Measurements from ENCODE around the gene CHCHD6.

The CHCHD6 gene

DNA sequence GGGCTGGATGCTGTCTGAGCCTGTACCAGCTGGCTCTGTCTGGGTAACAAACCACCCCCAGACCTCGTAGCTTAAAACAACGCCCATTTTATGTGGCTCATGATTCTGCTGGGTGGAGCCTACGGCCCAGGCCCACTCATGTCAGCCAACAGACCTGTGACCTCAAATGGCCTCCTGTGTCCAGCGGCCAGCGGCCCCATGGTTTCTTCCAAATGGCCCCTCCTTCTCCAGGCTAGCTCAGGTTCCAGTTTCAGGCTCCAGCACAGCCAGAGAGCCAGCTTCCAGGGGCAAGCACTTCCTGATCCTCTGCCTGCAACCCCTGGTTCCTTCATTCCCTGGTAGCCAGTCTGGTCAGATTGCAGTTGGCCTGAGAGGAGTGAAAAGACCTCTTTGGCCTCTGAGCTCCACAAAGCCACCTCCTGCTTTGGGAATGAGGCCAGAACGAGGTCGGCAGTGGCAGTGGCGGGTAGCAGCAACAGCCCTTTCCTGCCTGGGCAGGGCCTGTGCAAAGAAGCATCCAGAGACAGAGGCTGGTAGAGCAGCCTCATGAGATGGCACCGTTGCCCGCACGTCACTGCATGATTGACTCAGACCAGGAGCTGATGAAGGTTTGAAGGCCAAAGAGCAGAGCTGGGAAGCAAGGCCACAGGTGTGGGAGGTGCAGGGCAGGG is 257.9 kb downstream of the CHCHD6 start:
- H3K4me3 ChIP-seq (ENCODE audit: control insufficient read depth, low read depth, low read length) = no peak overlapping the region
- DNase-seq (ENCODE audit: low read depth) = peak; percentile 87
- TF ChIP-seq, protein P1, sequence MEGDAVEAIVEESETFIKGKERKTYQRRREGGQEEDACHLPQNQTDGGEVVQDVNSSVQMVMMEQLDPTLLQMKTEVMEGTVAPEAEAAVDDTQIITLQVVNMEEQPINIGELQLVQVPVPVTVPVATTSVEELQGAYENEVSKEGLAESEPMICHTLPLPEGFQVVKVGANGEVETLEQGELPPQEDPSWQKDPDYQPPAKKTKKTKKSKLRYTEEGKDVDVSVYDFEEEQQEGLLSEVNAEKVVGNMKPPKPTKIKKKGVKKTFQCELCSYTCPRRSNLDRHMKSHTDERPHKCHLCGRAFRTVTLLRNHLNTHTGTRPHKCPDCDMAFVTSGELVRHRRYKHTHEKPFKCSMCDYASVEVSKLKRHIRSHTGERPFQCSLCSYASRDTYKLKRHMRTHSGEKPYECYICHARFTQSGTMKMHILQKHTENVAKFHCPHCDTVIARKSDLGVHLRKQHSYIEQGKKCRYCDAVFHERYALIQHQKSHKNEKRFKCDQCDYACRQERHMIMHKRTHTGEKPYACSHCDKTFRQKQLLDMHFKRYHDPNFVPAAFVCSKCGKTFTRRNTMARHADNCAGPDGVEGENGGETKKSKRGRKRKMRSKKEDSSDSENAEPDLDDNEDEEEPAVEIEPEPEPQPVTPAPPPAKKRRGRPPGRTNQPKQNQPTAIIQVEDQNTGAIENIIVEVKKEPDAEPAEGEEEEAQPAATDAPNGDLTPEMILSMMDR (conservative IDR thresholded peaks at IDR 0.05; ENCODE audit: control insufficient read depth, insufficient read depth, low read depth, low read length) = no peak

DNA sequence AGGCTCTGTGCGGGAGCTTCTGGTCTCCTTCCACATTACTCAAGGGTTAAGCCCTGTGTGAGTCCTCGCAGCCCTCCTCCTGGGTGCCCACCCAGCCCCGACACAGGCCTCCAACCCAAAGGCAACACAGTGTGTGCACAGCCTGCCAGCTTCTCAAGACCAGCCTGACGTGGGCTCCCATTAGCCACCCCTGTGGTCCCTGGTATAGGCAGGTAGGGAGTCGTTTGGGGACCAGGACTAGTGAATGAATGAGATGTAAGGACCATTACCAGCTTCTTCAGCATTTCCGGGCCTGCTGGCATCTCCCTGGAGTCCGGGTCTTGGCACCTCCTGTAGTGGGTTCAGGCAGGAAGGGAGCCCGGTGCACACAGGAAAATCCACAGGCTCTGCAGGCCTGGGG is 258.7 kb downstream of the CHCHD6 start:
- no peak for DNase-seq (ENCODE audit: low read depth)
- TF ChIP-seq, protein P1 (conservative IDR thresholded peaks at IDR 0.05; ENCODE audit: control insufficient read depth, insufficient read depth, low read depth, low read length) = no peak
- no peak overlapping the region for H3K4me3 ChIP-seq (ENCODE audit: control insufficient read depth, low read depth, low read length)

DNA sequence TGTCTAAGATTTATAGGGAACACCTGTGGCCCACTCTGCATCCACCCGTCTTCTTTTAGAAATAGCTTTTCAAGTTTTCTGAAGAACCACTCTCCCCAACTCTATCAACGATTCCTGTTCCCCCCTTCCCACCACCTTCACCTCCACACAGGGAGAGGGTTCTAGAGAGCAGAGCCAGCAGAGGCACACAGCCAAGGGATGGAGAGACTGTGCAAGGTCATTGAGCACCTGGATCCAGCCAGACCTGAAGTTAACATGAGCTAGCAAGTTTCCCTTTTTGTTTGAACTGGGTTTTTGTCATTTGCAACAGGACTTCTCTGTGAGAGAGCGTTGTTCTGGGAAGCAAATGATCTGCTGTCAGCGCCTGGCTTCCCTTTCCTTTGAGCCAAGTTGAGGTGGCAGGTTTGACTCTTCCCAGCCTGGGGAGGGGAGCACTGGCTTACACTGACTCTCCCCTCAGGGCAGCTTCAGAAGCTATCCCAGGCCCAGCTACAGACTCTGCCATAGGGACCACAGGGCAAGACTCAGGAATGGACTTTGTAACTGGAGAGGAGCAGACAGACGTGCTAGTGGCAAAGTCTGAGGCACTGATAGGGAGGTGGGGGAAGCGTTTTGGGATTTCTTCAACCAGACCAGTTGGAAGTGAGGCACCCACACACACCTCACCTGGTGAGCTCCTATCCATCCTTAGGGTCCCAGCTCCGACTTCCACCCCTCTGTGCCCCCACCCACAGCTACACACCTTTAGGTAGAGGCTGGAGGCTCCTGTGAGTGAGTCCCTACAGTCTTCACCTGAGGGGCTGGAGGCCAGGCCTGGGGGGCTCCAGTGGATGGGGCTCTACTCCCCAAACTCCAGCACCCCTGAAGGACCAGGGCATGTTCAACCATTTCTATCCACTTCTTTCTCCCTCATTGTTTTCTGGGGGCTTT is 259.5 kb downstream of the CHCHD6 start:
- TF ChIP-seq, protein P1 (conservative IDR thresholded peaks at IDR 0.05; ENCODE audit: control insufficient read depth, insufficient read depth, low read depth, low read length) = no peak

DNA sequence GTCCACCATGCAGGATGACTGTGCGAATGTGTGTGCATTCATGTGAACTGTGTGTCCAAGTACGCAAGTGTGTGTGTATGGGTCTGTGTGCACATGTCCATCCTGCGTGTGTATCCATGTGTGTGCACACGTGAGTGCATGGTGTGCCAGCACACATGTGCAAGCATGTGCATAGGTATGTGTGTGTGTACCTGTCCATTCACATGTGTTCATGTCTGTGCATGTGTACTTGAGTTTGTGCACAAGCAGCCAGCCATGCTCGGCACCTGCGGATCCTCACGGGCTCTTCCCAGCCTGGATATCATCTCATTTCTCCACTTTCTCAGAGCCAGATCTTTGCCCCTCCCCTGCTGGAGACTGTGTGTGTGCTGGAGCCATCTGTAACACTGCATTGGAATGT is 260.2 kb downstream of the CHCHD6 start:
- no peak overlapping the region for H3K4me3 ChIP-seq (ENCODE audit: control insufficient read depth, low read depth, low read length)
- no peak for DNase-seq (ENCODE audit: low read depth)
- TF ChIP-seq, protein P1 (conservative IDR thresholded peaks at IDR 0.05; ENCODE audit: control insufficient read depth, insufficient read depth, low read depth, low read length) = no peak

More for the DNA sequence above, 259.5 kb downstream of the CHCHD6 start:
- no peak for DNase-seq (ENCODE audit: low read depth)
- H3K4me3 ChIP-seq (ENCODE audit: control insufficient read depth, low read depth, low read length) = no peak overlapping the region

DNA sequence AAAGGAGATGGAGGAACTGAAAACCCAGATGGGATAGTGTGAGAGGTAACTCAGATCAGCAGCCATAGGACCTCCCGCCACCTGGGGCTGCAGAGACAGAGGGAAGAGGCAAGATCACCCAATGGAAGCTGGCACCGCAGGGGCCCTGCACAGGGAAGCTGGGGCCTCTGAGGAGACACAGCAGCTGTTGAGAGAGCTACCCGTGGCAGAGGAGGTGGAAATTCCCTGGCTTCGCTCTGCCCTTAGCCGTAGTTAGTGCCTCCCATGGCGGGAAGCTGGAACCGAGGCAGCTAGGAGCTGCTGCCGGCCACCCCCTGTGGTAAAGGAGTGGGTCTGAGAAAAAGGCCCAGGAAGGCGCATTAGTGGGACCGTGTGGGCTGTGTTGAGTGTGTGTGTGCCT is 260.9 kb downstream of the CHCHD6 start:
- no peak for DNase-seq (ENCODE audit: low read depth)
- H3K4me3 ChIP-seq (ENCODE audit: control insufficient read depth, low read depth, low read length) = no peak overlapping the region
- TF ChIP-seq, protein P1 (conservative IDR thresholded peaks at IDR 0.05; ENCODE audit: control insufficient read depth, insufficient read depth, low read depth, low read length) = no peak

DNA sequence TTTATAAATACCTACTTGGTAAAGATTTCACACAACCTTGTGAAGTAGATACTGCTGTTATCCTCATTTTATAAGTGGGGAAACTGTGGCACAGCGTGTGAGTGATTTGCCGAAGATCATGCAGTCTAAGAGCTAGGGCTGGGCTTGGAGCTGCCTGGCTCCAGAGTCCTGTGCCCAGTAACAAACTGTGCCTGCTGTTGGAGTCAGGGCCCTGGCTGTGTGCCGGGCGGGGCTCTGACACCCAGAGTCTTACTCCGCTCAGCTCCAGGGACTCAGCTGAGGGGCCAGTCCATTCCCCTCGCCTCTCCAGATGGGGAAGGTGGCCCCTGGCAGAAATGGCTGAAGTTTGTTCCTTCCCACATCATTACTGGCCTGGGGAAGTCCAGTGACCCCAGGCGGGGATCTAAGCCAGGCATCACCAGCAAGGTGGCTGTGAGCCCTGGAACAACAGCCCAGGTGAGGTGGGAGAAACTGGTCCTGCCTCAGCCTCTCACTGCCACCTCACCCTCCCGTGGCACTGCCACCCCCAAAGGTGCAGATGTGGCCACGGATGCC is 261.6 kb downstream of the CHCHD6 start:
- TF ChIP-seq, protein P1 (conservative IDR thresholded peaks at IDR 0.05; ENCODE audit: control insufficient read depth, insufficient read depth, low read depth, low read length) = no peak
- DNase-seq (ENCODE audit: low read depth) = no peak
- no peak overlapping the region for H3K4me3 ChIP-seq (ENCODE audit: control insufficient read depth, low read depth, low read length)
